NCI-H146 treated with DMSO at 0.1 percent for 48 hours (cell line): ENCODE results near the gene SMCO2.
"Not testable (repeated sequence)": the region's sequence is repeated elsewhere in the genome, so short reads cannot be mapped to it uniquely, and the experiment has no call there.

Source experiments
- DNase-seq: peaks from one replicate; lab custom pipeline; 2025; ENCODE audit not compliant: unreplicated experiment; lab: John Stamatoyannopoulos, UW

The SMCO2 gene

GRCh38 chr12:27523642-27524493, 77.3 kb downstream of the SMCO2 start, which contains the start of gene PPFIBP1:
TSS of gene PPFIBP1 (plus strand) at chr12:27524206. CDS start at chr12:27633397, 109,191 bp downstream.
- peak; percentile 98 for DNase-seq

DNA sequence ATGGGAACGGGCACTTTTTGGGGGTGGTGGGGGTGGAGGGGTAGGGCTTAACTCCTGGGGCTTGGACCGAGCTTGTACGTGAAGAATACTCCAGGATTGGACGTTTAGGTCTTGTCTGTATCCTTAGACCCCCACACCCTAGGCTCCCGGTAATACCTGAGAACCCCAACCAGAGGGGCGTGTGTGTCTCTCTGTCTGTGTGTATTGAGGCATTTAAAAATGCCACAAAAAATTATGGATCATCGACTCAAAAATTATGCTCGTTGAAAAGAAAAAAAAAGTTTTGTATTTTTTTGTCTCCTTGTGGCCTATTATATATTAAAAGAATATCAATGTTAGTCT, 77.9 kb downstream of the SMCO2 start:
- DNase-seq = no peak

- no peak for DNase-seq
Observed at GRCh38 chr12:27524839-27525753, 78.6 kb downstream of the SMCO2 start.

DNA sequence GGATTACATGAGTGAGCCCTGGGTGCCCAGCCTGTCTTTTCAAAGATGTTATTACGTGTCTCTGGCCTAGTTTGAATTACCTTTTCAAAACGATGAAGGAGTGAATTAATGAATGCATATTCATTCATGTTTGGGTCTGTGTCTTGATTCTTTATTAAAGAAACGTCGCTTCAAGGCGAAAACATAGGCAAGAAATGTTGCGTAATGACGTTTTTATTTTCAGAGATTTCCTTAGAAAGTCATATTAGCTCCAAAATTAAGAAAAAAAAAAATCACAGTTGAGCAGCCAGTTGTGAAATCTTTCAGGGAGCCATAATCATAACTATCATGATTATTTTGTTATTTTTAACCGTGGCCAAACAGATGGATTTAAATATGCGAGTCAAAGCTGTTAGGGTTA, 81.0 kb downstream of the SMCO2 start:
- no peak for DNase-seq

- no peak for DNase-seq
Observed at GRCh38 chr12:27528788-27529187, 82.3 kb downstream of the SMCO2 start.

- no peak for DNase-seq
Observed at GRCh38 chr12:27530157-27530922, 83.8 kb downstream of the SMCO2 start.

DNA sequence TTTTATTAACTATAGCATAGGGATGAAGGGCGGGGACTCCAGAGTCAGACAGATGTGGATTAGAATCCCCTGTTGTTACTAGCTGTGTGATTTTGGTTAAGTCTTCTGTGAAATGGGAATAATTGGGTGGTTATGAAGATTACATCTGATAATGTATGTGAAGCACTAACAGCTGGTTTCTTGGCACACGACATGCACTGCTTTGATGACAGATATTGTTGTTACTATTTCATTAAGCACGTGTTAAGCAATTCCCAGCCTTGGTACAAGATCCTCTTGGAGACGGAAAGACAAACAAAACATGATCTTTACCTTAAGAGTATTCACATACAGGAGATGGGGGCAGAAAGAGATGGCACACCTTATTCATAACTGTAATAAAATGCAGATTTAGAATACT, 85.4 kb downstream of the SMCO2 start:
- no peak for DNase-seq

DNA sequence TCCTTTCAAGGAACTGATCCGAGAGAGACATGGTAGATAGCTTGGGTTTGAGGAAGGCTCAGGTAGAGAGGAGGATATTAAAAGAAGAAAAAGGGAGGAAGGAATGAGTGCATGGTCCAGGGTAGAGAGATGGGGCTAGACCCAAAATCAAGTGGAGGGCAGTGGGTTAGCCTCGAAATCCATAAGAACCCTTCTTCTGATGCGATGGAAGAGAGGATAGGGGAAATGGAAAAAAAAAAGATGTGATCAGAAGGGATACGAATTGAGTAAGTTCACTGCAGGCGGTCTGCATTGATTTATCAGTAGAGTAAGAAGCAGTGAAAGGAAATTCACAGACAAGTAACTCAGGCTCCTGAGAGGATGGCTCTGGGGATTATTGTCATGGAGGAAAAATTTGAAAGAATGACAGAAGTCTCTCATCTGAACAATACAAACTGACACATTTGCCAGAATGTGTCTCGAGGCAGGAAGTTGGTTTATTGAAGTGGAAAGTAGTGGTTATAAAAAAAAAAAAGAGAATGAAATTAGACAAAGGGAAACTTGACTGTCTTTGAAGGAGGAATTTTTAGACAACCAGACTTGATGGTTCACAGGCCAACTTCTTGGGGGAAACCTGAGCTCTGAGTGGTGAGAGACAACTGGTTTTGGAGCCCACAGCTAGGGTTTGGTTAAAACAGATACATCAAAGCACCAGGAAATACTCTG, 87.7 kb downstream of the SMCO2 start:
- no peak for DNase-seq

GRCh38 chr12:27534765-27535161, 88.2 kb downstream of the SMCO2 start:
- DNase-seq = no peak

GRCh38 chr12:27535318-27535717, 88.8 kb downstream of the SMCO2 start:
- no peak for DNase-seq

- no peak for DNase-seq
Observed at GRCh38 chr12:27537855-27538675, 91.5 kb downstream of the SMCO2 start.

GRCh38 chr12:27539191-27539631, 92.7 kb downstream of the SMCO2 start:
- no peak for DNase-seq

- no peak for DNase-seq
Observed at GRCh38 chr12:27541031-27541719, 94.6 kb downstream of the SMCO2 start.

GRCh38 chr12:27542628-27543027, 96.1 kb downstream of the SMCO2 start:
- no peak for DNase-seq

DNA sequence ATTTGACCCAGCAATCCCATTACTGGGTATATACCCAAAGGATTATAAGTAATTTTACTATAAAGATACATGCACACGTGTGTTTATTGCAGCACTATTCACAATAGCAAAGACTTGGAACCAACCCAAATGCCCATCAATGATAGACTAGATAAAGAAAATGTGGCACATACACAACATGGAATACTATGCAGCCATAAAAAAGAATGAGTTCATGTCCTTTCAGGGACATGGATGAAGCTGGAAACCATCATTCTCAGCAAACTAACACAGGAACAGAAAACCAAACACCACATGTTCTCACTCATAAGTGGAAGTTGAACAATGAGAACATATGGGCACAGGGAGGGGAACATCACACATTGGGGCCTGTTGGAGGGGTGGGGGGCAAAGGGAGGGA, 98.3 kb downstream of the SMCO2 start:
- DNase-seq = not testable (repeated sequence)

DNA sequence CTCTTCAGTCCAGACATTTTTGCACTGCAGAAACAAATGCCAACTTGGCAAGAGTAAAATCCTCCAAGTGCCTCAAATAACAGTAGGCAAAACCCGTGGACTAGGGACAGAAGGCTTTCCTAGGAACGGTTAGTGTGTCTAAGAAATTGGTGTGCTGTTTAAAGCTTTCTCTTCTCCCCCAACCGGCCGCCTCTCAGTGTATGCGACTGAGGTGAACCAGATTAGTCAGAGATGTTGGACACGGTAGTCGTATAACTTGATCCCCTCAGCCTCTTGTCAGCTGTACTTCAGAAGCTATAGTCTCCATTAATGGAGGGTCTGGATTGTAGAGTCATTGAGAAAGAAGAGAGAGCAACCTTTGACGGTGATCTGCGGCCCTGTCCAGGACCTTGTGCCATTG, 99.1 kb downstream of the SMCO2 start:
- no peak for DNase-seq

DNA sequence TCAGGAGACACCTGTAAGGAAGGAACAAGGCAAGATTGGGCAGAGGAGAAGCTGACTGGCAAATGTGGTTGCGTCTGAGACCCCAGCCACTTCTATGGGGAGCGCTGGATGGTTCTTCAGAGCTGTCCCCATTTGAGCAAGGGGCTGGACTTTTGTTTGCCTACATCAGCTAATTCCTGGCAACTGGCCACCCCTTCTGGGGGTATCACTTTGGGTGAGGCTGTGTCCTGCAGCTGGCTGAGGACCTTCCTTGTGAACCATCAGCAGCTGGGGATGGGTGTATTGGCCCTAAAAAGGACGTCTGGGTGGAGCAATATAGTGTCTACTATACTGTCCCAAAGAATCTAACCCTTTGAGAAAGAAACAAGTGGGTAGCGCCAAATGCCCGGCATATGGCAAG, 101.1 kb downstream of the SMCO2 start:
- no peak for DNase-seq

- DNase-seq = no peak
Observed at GRCh38 chr12:27548301-27549199, 102.0 kb downstream of the SMCO2 start.
